Measurements from ENCODE around the gene PDCD4.

DNA sequence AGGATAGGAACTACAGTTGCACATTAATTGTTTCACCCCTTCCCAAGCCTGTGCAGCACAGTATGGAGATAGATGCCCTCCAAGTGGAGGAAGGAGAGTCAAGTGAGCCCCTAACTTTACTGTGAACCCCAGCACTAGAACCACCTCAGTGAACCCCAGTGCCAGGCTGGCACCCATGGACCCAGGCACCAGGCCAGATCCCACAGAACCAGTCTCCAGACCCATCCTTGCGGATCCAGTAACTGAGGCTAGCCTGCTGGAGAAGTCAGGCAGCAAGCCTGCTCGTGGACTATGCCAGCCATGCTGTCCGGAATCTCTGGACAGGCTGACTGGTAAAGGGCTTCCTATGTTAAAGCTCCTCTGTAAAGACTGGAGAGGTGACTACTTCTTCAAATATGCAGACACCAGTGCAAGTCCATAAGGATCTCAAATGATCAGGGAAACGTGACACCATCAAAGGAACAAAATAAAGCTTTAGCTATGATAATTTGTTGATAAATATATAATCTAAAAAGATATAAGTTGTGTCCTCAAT lies 75.4 kb downstream of the PDCD4 start:
- TF ChIP-seq, protein P1, sequence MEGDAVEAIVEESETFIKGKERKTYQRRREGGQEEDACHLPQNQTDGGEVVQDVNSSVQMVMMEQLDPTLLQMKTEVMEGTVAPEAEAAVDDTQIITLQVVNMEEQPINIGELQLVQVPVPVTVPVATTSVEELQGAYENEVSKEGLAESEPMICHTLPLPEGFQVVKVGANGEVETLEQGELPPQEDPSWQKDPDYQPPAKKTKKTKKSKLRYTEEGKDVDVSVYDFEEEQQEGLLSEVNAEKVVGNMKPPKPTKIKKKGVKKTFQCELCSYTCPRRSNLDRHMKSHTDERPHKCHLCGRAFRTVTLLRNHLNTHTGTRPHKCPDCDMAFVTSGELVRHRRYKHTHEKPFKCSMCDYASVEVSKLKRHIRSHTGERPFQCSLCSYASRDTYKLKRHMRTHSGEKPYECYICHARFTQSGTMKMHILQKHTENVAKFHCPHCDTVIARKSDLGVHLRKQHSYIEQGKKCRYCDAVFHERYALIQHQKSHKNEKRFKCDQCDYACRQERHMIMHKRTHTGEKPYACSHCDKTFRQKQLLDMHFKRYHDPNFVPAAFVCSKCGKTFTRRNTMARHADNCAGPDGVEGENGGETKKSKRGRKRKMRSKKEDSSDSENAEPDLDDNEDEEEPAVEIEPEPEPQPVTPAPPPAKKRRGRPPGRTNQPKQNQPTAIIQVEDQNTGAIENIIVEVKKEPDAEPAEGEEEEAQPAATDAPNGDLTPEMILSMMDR (IDR thresholded peaks at IDR 0.05) = no peak
- TF ChIP-seq POLR2A (IDR thresholded peaks at IDR 0.05) = no peak
